GM18873 (cell line): Measurements from ENCODE around the gene SETD2.

Source experiments
- ATAC-seq: cut with Tn5 transposase; IDR thresholded peaks from one replicate; pipeline ENCODE4 v1.9.1; 2021; ENCODE audit warnings: mild to moderate bottlenecking, moderate library complexity, moderate number of reproducible peaks; ENCODE audit not compliant: unreplicated experiment, low FRiP score

SETD2 gene

DNA sequence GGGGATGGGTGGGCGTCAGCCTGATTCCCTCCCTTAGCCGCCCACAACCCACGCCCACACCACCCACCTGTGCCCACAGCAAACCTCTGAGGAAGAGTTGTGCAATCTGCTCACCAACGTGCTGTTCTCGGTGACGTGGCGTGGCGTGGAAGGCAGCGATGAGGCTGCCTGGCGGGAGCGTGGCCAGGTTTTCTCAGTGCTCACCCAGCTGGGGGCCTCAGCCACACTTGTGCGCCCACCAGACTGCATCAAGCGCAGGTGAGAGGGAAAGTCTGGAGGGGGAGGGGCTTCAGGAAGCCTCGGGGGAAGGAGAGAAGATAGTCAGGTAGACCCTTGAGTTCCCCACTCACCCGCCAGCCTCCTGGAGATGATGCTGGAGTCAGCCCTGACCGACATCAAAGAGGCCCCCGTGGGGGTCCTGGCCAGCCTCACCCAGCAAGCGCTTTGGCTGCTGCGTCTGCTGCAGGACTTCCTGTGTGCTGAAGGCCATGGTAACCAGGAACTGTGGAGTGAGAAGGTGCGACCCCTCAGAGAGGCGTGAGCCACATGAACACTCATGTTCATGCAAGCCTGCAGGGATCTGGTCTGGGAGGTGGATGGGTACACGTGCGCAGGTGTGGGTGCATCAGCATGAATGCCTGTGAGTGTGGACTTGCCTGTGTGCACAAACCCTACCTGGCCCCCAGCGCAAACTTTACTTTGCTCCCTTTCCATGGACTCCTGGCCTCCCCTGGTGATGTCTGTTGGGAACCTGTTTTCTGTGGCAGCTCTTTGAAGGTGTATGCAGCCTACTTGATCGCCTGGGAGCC lies 162.8 kb downstream of the SETD2 start:
- no peak for ATAC-seq

GRCh38 chr3:47000198-47000815 lies 163.6 kb downstream of the SETD2 start:
- ATAC-seq, result no peak

DNA sequence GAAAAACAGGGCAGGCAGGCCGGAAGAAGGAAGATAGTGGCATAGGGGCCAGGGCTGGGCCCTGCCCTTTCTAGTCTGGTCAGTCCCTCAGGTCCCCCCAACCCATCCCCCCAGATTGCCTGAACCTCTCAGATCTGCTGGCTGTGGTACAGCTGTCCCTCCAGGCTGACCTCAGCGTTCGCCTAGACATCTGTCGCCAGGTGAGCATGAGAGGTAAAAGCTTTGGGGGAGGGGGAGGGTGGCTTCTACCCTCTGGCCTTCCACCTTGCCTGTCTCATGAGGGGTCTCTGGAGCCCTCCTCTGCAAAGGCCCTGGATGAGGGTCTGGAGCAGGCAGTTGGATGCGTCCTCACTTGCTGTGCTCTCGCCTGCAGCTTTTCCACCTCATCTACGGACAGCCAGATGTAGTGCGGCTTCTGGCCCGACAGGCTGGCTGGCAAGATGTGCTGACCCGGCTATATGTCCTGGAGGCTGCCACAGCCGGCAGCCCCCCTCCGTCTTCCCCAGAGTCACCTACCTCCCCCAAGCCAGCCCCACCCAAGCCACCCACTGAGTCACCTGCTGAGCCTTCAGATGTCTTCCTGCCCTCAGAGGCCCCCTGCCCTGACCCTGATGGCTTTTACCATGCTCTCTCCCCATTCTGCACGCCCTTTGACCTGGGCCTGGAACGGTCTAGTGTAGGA lies 164.3 kb downstream of the SETD2 start:
- no peak for ATAC-seq

GRCh38 chr3:46998852-46999515 lies 164.9 kb downstream of the SETD2 start:
- no peak for ATAC-seq

DNA sequence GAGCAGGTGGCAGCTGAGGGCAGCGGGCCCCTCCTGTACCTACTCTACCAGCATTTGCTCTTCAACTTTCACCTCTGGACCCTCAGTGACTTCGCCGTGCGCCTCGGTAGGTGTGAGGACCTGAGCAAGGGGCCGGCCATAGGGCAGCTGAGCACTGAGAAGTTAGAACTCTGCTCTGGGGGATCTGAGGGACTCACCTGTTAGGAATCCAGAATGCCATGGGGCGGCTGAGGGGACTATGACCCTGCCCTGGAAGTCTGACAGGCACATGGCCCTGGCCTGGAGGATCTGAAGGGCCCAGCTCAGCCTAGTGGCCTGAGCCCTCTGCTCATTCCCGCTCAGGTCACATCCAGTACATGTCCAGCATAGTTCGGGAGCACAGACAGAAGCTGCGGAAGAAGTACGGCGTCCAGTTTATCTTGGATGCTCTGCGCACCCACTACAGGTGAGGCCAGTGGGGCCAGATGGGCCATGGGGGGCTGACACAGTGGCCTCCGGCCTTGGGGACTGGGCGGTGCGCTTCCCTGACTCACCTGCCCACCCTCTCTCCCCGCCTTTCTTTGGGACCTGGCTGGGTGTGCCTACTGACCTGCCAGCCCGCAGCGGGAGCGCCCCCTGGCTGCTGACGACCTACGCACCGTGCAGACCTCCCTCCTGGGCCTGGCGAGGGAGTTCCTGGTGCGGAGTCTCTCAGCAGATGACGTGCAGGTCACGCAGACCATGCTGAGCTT lies 165.6 kb downstream of the SETD2 start:
- no peak for ATAC-seq

- no peak for ATAC-seq
Measured at GRCh38 chr3:46997453-46998091, 166.3 kb downstream of the SETD2 start.

- ATAC-seq, result no peak
Measured at GRCh38 chr3:46996689-46997452, 167.0 kb downstream of the SETD2 start.

GRCh38 chr3:46995901-46996562 lies 167.9 kb downstream of the SETD2 start:
- ATAC-seq, result no peak

DNA sequence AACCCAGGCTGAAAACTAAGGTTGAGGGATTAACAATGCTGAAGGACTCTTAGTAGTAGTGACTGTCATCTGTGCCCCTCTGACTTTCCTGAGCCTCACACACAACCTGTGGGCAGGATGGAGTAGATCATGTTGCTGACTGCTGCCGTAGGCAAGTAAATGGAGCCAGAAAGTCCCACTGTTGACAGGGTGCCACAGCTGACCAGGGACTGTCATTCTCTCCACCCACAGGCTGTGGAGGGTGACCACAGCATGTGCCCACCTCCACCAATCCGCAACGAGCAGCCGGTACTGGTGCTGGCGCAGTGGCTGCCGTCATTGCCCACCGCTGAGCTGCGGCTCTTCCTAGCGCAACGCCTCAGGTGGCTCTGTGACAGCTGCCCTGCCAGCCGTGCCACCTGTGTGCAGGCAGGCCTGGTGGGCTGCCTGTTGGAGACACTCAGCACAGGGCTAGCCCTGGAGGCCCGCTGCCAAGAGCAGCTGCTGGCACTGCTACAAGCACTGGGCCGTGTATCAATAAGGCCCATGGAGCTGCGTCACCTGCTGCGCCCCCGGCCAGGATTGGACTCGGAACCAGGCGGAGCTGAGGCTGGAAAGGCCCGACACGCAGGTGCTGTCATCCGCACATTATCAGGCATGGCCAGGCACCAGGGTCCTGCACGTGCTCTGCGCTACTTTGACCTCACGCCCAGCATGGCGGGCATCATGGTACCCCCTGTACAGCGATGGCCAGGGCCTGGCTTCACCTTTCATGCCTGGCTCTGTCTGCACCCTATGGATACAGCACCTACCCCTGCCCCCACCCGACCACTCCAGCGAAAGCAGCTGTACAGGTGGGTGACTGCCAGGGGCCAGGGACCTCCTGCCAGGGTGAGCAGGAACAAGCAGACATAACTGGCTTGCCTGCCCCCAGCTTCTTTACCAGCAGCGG lies 168.8 kb downstream of the SETD2 start:
- no peak for ATAC-seq

- no peak for ATAC-seq
Measured at GRCh38 chr3:46993986-46994385, 169.9 kb downstream of the SETD2 start.

GRCh38 chr3:46993292-46993691 lies 170.6 kb downstream of the SETD2 start:
- ATAC-seq, result no peak

- ATAC-seq, result no peak
Measured at GRCh38 chr3:46992231-46992630, 171.7 kb downstream of the SETD2 start.

- ATAC-seq, result no peak
Measured at GRCh38 chr3:46991406-46992165, 172.3 kb downstream of the SETD2 start.

DNA sequence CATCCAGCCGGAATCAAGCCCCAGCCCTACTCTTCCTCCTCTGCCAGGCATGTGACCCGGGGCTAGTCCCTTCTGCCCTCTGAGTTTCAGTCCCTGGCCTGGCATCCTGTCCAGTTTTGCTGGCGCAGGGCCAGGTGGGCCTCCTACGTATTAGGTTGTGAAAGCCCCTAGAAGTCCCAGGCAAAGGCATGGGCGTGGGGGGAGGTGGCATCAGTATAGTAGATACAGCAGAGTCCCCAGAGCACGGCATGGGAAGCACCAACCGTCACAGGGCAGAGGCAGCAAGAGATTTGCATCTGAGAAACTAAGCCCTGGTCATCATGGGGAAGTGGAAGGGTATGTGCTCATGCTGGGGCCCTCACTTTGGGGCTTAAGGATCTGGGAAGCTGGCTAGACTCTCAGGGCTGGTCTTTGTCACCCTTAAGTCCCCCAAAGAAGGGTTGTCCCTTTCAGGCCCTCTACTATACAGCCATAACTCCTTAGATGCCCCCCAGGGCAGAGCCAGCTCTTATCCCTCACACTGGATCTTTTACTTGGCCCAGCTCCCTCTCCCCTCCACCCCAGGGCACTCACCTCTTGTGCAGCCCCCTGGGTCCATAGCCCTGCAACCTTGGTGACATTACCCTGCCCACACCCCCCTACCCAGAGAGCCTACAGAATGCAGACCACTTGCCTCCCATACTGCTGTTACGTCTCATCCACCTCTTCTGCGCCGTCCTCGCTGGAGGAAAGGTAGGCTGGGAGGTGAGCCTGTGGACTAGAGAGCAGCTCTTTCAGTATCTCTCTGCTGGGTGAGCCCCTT lies 173.1 kb downstream of the SETD2 start:
- peak; percentile 49 for ATAC-seq

GRCh38 chr3:46989146-46989810 lies 174.6 kb downstream of the SETD2 start:
- ATAC-seq, result no peak

GRCh38 chr3:46988616-46989015 lies 175.3 kb downstream of the SETD2 start:
- no peak for ATAC-seq
